Stimulated activated CD8-positive, alpha-beta memory T cell treated with anti-CD3 and anti-CD28 coated beads, Interleukin-4, amount 100 ng/mL, for 4 hours (primary cell): ENCODE measurements around the gene TMEM51.
"Not testable (repeated sequence)": the region's sequence is repeated elsewhere in the genome, so short reads cannot be mapped to it uniquely, and the experiment has no call there.

Source experiments
- DNase-seq, 2 donors: peaks; one replicate each; pipeline ENCODE4 v3.0.0-alpha.2; 2020; ENCODE audit warnings: low read depth in 2 of 2, low spot score in 1 of 2

The TMEM51 gene

DNA sequence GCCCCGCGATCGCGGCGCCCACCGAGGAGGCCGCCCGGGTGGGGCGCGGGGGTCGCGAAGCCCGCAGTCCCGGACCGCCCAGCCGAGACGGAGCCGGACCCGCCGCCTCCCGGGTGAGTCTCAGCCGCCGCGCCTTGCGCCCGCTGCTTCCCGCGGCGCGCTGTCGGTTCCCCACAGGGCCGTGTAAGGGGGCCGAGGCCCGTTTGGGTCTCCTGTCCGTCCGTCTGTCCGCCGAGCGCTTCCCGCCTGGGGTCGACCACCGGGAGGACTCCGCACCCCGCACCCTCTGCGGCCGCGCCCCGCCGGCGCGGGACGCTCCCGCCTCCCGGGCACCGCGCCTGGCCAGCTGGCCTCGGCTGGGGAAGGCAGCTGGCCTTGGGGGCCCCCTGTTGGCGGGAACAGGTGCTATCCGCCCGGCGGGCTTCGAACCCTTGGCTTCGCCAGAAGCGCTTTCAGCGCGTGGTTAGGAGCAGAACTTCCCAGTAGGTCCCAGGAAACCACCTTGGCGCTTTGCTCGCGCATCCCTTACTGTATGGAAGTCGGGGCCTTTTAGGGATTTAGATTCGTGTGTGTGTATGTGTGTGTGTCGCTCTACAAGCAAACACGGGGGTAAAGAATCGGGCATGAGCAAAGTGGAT, 414 bp downstream of the TMEM51 start:
- DNase-seq: no peak

DNA sequence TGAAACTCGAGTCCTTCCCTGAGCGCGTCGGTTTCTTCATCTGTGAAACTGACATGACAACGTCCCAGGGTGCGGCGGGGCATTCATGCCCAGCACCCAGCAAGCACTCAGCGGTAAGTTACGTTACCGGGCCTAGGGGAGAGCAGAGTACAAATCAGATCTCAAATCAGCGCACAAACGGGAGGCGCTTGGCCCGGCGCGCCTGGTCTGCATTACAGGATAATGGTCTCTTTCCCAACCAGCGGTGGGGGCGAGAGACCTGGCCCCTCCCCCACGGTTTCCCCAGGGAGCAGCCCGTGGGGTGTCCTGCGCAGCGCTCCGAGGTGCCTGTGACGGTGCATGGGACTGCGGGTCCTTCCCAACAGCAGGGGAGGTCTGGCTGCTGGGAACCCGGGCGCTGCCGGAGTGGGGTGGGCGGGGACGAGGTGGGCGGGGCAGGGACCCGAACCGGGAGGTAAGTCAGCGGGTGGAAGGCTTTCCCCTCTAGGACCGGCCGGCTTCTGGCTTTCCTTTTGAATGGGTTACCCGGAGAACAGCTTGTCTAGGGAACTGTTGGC, 1.0 kb downstream of the TMEM51 start:
- no peak for DNase-seq

DNA sequence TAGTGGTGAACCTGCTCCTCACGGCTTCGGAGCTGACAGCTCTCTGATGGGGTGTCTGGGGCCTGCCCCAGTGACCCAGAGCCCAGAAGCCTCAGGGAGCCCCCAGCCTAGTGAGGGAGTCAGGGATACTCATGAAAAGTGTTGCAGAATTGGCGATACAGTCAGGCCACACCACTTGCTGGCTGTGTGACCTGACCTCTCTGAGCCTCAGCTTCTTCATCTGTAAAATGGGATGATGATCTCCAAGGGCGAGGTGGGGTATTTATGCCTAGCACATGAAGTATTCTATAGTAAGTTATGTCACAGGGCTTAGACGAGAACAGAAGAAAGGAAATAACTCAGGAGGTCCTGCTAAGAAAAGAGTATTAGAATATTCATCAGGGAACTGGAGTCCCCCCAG, 1.6 kb downstream of the TMEM51 start:
- no peak for DNase-seq

DNA sequence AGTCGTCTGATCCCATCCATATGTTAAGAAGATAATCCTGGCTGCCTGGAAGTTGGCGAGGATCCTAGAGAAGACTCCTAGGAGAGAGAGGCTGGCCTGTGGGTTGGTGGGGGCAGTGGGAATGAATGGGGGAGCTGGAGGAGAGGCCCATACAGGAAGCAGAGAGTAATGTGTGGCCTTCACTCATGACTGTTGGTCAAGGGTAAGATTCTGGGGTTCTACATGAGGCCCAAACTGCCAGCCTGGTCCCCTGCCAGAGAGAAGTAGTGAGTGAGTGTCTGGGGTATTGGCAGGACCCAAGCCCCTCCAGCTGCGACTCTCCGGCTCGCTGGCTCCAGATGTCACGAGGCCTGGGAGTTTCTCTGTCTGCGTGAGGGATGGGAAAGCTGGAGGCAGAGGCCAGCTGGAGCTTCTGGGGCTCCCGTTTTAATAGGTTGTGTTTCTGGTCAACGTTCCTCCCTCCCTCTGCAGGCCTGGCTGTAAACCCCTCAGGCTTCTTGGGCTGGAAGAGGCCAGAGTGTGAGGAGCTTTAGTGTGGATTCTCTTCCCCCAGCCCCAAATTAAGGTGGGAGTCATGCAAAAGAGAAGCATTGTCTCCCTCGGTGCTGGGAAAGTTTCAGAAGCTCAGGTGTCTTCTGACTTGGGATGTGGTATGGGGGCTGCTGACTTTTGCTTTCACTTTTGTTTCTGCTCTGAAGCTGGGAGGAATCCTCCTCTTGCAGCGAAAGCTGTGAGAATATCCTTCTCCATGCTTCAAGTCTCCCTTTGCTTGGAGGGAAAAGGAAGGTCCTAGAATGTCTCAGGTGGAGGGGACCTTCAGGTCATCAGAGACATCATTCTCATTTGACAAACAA, 2.6 kb downstream of the TMEM51 start:
- no peak for DNase-seq

DNA sequence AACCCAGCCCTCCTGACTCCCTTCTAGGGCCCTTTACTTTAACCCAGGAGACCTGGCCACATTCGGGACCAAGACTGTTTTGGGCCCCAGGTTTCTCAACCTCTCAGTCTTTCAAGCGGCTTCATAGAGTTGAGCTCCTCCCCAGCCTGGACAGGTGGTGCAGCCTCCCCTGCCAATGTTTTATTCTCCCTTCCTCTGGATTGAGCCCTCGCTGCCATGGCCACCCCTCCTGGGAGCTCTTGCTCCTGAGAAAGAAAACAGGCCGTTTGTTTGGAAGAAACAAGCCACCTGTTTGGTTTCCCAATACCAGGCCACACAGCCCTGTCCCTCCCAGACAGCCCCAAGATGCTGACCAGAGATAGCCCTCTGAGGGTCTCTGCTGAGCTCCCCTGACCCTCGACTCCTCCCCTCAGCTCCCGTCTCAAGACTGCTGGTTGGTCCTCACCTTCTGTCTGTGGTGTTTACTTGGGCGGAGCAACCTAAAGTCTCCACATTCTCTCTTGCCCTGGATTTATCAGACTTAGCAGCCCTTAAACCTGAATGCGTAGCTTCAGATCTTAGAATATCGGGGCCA, 3.3 kb downstream of the TMEM51 start:
- DNase-seq: no peak

DNA sequence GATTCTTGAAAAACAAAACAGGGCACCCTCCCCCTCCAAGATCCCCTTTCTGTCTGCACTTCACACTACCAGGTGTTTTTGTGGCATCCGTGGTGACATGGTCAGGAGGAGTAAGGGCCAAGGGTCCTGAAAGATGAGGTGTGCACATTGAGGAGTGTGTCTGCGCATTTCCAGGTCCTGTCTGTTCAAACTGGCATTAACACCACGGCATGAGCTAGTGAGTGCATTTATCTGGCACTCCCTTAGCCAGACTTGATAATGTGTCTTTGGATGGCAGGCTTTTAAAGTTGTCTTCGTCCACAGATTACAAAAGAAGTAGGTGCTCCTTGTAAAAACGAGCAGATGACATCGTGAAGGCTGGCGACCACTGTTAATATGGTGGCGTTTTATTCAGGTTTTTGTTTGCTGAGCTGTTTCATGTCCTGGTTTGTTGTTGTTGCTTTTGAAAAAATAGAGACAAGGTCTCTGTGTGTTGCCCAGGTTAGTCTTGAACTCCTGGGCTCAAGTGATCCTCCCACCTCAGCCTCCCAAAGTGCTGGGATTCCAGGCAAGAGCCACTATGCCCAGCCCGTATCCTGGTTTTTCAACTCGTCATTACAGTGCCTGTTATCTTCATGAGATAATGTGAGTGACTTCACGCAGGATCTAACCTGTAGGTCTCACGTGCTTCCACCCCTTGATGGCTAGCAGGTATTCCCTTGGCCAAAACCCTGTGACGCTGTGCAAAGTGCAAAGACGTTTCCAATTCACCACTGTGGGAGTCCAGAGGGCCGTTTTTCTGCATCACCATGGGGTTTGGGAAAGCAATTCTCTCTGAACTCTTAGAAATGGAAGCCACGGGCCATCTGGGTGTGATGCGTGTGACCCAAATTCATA, 4.2 kb downstream of the TMEM51 start:
- DNase-seq: no peak

DNA sequence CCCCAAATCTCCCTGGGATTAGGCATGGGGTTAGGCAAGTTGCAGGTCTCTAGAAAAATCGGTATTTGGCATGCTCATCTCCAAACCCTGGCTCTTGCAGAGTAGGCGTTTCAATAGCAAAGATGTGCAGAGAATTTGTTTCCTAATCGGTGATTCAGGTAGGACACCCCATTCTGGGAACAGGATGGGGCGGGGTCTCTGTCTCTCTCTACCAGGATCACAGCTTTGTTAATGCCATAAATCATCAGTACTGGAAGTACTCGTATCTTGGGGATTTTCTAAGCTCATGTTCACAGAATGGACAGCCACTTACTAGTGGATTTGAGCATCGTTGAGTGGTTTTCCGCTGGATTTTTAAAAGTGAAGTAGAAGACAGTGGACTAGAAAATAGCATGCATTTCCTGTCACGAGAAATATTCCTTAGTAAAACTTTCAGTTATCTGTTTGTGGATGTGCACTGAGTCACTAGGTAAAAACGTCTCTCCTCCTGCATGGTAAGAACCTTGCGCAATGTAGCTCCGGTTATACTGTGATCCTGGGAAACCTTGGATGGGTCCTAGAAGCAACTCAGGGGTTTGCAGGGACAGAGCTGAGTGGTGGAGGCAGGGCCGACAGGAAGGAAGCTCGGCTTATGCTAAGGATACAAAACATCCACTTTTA, 5.1 kb downstream of the TMEM51 start:
- DNase-seq: no peak

DNA sequence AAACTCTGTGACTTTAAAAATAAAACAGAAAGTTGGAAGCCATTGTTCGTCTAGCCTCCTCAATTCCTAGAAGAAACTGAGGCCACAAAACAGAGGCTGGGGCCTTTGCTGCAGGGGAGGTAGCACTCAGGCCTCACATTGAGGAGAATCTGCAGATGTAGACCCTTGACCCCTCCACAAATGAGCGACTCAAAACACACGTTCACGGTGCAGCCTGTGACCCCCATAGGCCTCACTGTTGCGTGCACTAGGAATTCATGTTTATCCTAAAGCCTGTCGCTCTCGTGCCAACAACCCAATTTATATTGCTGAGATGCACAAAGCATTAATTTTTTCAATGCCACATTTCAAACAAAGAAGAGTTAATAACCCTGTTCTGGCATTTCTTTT, 5.6 kb downstream of the TMEM51 start:
- no peak for DNase-seq

DNA sequence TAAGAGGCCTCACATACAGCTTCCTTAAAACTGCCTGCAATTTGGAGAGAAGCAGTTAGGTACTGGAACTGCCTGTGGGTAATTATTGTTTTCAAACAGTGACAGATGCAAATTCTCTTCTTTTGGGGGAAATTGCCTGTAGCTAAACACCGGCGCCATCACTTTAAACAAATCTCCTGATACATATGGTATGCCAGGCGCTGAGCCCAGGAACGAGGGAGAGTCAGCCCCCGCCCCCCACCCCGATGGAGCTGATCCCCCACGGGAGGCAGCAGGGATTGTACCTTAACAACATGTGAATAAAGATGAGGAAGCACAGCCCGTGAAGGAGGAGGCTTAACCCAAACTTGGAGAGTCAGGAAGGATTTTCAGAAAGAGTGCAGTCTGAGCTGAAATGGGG, 7.1 kb downstream of the TMEM51 start:
- DNase-seq: no peak

DNA sequence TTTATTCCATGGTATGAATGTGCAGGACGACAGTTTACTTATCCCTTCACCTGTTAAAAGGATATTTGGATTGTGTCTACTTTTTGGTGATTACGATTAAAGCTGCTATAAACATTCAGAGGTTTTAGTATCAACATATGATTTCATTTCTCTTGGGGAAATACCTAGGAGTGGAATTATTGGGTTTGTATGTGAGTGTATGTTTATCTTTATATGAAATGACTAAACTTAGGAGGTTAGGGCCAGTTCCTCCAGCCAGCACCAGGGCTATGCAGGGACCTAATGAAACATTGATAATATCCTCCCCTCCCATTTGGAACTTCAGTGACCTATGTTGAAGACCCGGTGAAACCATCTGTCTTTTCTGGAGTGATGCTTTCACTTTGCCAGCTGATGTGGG, 13.8 kb downstream of the TMEM51 start:
- DNase-seq: no peak

DNA sequence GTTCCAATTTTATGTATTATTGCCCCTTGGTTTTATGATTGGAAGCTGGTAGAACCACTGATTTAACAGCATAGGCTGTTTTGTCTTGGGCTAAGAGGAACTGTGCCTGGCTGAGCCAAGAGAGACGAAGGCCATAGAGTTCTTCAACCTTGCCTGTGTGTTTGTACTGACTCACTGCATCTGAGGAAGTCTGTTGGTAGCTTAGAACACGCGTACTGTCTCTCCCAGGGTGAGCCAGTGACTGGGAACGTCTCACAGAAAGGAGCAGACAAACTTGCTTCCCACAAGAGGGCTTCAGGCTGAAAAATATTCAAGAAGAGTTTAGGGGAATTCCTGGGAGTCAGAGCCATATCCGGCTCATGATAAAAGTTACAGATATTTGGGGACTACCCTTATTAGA, 14.9 kb downstream of the TMEM51 start:
- DNase-seq: no peak

DNA sequence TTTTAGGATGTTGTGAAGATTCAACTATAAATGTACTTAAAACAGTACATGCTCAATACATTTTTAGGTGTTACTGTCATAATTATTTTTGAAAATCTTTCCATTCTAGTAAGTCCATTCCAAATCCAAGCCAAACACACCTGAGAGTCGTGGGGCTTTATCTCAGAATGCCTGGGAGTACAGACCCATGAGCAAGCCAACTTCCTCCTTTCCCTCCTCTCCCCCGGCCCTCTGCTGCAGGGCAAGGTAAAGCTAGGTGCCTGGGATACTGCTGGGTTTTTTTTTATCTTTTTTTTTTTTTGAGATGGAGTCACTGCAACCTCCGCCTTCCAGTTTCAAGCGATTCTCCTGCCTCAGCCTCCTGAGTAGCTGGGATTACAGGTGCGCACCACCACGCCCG, 16.5 kb downstream of the TMEM51 start:
- DNase-seq: no peak

DNA sequence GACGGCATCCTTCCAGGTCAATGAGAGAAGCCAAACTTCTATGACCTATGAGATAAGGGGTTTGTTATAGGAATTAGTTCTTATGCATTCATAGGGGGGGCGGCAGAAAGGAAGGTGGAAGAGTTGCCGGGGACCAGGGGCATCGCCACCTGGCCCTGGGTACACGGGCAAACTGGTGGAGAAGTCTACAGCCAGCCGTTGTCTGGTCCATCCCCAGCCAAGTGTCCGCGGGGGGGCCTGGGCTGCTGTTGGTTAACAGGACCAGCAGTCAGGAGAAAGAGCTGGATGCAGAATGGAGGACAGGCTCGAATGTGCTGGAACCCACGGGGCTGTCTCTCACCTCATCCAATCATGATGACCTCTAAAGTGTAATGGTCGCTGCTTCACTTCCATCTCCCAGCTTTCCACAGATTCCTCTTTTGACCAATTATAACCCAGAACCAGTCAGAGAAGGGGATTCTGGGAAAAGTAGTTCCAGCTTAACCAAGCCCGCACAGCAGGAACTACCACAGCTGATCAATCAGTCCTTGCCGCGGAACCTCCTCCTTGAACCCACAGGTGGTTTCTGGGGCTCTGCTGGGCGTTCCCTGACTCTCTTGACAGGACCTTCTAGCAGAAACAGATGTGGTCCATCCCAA, 17.8 kb downstream of the TMEM51 start:
- no peak for DNase-seq

DNA sequence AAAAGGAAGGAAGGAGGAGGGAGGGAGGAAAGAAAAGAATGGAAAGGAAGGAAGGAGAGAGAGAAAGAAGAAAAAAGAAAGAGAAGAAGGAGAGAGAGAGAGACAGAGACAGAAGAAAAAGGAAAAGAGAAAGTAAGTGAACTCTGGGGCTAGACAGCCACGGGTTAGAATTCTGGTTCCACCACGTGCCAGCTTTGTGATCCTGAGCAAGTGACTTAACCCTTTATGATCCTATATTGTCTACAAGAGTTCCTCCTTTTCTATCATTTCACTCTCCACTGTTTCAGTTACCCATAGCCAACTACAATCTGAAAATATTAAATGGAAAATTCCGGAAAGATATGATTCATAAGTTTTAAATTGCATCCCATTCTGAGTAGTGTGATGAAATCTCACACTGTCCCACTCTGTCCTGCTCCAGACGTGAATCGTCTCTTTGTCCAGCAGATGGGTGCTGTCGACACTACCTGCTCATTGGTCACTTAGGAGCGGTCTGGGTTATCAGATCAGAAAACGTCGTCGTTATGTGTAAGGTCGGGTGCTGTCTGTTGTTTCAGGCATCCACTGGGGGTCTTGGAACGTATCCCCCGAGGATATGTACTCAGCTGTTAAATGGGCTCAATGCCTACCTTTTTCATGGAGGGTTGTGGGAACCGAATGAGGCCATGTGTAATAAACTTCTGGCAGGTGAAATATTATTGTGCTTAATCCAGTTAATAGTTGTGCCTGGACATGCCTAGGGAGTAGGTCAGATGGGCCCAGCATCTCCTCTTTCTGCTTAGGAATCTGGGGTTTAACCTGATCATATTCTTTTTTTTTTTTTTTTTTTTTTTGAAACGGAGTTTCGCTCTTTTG, 19.1 kb downstream of the TMEM51 start:
- no peak for DNase-seq

DNA sequence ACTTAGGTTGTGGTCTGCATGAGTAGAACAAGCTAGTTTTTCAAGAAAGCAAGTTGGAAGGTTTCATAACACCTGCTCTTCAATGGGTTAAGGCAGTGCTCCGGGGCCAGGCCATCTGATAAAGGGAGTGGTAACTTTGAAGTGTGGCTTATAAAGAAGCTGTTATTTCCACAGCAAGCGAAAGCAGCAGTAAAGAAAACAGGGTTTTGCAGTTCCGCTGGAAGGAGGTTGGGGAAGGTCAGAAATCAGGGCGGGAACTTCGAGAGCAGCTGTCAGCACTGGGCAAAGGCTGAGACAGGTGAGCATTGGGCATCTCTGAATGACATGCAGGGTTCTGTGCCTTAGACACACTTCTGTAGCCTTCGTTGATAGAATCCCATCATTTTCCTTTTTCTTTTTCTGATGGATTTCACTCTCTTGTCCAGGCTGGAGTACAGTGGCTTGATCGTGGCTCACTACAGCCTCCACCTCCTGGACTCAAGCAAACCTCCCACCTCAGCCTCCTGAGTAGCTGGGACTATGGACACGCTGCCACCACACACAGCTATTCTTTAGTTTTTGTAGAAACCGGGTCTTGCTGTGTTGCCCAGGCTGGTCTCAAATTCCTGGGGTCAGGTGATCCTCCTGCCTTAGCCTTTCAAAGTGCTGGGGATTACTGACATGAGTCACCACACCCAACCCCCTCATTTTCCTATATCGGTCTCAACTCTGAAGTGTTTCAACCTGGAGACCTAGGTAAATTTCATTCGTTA, 20.5 kb downstream of the TMEM51 start:
- no peak for DNase-seq

DNA sequence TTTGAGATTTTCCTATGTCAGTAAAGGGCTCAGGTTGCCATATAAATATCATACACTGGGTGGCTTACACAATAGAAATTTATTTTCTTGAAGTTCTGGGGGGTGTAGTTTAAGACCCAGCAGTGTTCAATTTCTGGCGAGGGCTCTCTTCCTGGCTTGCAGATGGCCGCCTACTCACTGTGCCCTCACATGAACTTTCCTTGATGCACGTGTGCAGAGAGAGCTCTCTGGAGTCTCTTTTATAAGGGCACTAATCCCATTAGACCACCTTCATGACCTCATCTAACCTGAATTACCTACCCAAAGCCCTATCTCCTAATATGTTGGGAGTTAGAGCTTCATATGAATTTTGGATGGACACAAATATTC, 21.1 kb downstream of the TMEM51 start:
- DNase-seq: no peak

DNA sequence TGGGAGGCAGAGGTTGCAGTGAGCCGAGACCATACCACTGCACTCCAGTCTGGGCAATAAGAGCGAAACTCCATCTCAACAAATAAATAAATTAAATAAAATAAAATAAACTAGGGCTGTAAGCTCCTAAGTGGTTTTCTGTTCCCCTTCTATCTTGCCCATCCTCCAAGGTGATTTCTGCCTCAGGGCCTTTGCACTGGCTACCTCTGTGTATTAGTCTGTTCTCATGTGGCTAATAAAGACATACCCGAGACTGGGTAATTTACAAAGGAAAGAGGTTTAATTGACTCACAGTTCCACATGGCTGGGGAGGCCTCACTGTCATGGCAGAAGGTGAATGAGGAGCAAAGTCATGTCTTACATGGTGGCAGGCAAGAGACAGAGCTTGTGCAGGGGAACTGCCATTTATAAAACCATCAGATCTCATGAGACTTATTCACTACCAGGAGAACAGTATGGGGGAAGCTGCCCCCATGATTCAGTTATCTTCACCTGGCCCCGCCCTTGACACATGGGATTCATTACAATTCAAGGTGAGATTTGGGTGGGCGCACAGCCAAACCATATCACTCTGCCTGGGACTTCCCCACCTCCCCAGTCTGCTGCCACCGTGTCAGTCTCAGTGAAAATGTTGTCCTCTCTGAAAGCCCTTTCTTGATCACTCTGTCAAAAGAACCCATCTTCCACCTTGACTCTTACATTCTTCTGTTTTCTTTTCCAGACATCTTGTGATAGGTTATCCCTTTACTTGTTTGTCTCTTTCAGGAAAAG, 22.0 kb downstream of the TMEM51 start:
- DNase-seq: not testable (repeated sequence)

DNA sequence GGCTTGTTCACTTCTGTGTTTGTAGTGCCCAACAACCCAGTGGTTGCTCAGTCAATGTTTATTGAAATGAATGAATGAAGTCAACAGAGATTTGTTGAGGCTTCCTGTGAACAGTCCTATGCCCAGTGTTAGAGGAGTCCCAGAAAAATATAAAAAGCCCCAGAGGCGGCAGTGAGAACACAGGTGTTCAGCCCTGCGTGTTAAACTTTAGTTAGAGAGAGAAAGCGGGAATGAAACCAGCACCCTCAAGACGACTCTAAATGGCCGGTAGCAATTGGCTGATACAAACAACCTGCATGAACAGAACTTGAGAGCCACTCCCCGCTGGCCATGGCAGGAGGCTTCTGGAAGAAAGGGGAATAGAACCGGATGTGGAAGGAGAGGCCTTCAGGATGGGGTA, 22.6 kb downstream of the TMEM51 start:
- no peak for DNase-seq
